Prostate gland (tissue), 2 donors: ENCODE data around the gene NRXN2.

ENCODE experiments used
- CTCF ChIP-seq, 4 experiments: fragments of 200-600 bp in 2 of 4; fragments of 450-650 bp in 2 of 4; sonication (generic) in 2 of 4; IDR thresholded peaks; 1 replicate in 3 of 4; 2 replicates in 1 of 4; pipeline ENCODE4 v1.5.1; 2016 to 2019; ENCODE audit warnings: antibody characterized with exemption in 4 of 4, mild to moderate bottlenecking in 2 of 4, moderate library complexity in 2 of 4
- POLR2A ChIP-seq: fragments of 450-650 bp; IDR thresholded peaks from one replicate; pipeline ENCODE4 v1.6.1; 2016; ENCODE audit warnings: antibody characterized with exemption, mild to moderate bottlenecking
- POLR2AphosphoS5 ChIP-seq: sonication (generic); formaldehyde crosslinking; IDR thresholded peaks from one replicate; pipeline ENCODE4 v1.6.1; 2017; ENCODE audit warnings: antibody characterized with exemption

- no peak for TF ChIP-seq CTCF (IDR thresholded peaks at IDR 0.05)
- no peak for TF ChIP-seq POLR2A
- TF ChIP-seq POLR2AphosphoS5: no peak
Measured at GRCh38 chr11:64598106-64598796, 124.7 kb downstream of the NRXN2 start.
